T-helper 2 cell treated with Interferon-gamma antibody and Interleukin-4, amounts not matched to agents 5 μg/mL and 100 μg/mL, for 36 hours (primary cell): ENCODE results near the gene PDLIM5.

Source experiments
- DNase-seq: peaks from one replicate; pipeline ENCODE4 v3.0.0; 2021; ENCODE audit warnings: low spot score
- H3K27ac Mint-ChIP-seq: one replicate; pipeline ENCODE4 v1.8.0; 2021; ENCODE audit warnings: mild to moderate bottlenecking, mixed read lengths
- H3K27me3 Mint-ChIP-seq: one replicate; pipeline ENCODE4 v1.8.0; 2021; ENCODE audit warnings: low read depth, mixed read lengths
- H3K36me3 Mint-ChIP-seq: one replicate; pipeline ENCODE4 v1.8.0; 2021; ENCODE audit warnings: low read depth, mixed read lengths
- H3K4me1 Mint-ChIP-seq: one replicate; pipeline ENCODE4 v1.8.0; 2021; ENCODE audit warnings: low read depth, mixed read lengths
- H3K4me3 Mint-ChIP-seq: one replicate; pipeline ENCODE4 v1.8.0; 2022; ENCODE audit warnings: mild to moderate bottlenecking, moderate library complexity, mixed read lengths
- H3K9me3 Mint-ChIP-seq: one replicate; pipeline ENCODE4 v1.8.0; 2021; ENCODE audit warnings: mixed read lengths

Gene PDLIM5

DNA sequence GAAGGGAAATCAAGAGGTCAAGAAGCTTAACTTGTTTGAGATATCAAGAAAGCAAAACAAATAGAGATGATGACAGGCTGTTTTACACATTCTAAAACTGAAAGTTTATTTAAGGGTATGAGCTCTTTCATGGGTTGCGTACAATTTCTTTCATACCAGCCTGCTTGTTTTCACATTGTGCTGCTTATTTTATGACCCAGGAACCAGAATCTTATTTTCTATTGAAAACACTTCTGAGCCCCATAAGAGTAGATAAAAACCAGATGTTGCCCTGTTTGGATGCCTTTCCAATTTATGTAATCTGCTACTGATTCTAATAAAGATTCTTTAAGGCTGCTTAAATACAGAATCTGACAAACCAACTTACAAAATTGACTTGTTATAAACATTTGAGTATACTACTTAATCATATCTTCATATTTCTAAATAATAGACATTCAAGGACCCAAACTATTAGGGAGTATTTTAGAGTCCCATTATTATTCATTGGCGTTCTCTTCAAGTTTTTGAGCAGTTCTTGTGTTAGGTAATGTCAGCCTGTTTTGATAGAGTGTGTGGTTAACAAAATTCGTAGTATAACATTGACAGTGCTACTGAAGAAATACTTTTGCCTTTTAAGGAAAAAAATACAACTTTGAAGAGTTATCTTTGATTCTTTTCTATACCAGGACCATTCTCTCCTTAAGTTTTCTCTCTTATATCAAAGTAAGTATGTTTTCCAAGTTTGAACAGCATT lies 74.4 kb downstream of the PDLIM5 start:
- no peaks in the 10 kb centered on the region for H3K36me3 Mint-ChIP-seq
- H3K9me3 Mint-ChIP-seq = no peaks in the 10 kb centered on the region
- H3K27ac Mint-ChIP-seq = no peak overlapping the region
- H3K27me3 Mint-ChIP-seq = no peaks in the 10 kb centered on the region
- no peak overlapping the region for H3K4me3 Mint-ChIP-seq
- peaks cover 1% of the 10 kb centered on the region for H3K4me1 Mint-ChIP-seq
- DNase-seq = no peak

DNA sequence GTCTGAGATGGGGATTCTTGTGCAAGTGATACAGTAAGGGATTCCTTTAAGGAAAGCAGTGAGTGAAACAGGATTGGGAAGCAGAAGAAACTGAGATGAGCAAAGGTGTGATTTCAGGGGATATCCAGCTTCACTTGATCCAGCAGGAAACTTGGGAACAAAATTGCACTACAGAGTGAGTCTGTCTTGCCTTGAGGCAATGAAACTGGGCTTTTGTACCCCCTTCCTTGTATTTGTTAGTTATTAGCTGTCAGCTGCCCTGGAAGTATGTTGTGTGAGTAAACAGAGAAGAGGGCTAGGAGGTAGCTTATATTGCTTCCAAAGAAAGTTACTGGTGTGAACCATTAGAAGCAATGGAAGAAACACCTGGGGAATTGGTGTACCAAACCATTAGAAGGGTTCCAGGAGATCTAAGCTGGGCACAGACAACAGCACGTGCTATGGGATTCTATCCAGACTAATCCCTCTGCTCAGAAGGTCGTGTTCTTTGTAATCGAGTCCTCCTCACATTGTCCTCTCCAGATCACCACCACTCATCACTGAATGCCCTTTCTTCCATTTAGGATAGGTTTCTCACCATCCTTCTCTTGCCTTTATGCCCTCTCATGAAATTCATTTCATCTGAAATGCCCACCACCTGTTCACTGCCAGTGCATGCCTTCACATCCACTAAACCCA lies 76.0 kb downstream of the PDLIM5 start:
- Mint-ChIP-seq H3K4me3 (no peak overlapping the region), H3K9me3 (no peaks in the 10 kb centered on the region), H3K27ac (no peak overlapping the region), H3K27me3 (no peaks in the 10 kb centered on the region), H3K4me1 (peaks cover 1% of the 10 kb centered on the region), H3K36me3 (no peaks in the 10 kb centered on the region)
- no peak for DNase-seq

DNA sequence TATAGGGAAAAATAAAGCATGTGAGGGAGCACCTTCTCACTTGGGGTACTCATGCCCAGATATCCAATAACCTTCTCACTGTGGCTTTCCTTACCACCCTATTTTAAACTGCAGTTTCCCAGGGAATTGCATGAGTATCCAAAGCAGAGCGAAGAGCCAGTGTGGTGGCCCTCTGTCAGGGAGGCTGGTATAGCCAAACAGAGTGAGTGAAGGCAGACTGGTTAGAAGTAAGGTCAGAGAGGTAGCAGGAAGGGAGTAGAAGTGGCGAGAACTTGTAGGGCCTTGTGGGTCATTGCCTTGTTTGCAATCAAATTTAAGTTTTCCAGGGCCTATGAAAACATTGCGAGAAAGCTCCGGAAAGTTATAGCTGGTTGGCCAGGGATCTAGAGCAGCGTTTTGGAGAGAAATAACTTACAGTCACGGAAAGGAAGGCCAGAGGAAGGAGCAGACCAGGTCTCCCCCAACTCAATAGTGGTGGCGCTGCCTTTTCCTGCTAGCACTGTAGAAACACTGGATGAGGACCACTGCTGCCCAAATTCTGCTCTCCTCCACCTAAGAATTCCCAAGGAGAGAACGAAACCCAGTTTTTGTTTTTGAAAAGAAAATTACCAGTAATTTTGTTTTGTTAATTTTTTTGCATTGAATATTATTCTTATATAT lies 77.2 kb downstream of the PDLIM5 start:
- Mint-ChIP-seq H3K36me3 (no peaks in the 10 kb centered on the region), H3K4me3 (no peak overlapping the region), H3K4me1 (peaks cover 3% of the 10 kb centered on the region), H3K27me3 (no peaks in the 10 kb centered on the region), H3K27ac (no peak overlapping the region), H3K9me3 (no peaks in the 10 kb centered on the region)
- no peak for DNase-seq

DNA sequence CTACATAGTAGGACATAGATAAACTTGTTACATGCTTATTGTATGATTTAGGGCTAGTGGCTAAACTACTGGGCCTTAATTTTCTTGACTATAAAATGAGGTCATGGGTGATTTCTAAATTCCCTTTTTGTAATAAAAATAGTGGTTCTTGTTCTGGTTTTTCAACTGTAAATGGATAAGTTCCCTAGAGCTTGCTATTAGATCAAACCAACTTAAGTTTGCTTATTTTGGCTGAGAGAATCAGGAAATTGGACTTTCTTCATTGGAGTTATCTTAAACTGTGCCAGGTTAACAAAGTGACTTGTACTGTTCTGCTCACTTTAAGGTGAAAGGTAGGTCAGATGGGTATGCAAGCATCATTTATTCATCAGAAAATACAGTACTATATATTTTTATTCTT lies 78.3 kb downstream of the PDLIM5 start:
- no peak overlapping the region for H3K4me3 Mint-ChIP-seq
- H3K27ac Mint-ChIP-seq = no peak overlapping the region
- H3K4me1 Mint-ChIP-seq = peaks cover 6% of the 10 kb centered on the region
- no peaks in the 10 kb centered on the region for H3K27me3 Mint-ChIP-seq
- H3K9me3 Mint-ChIP-seq = no peaks in the 10 kb centered on the region
- DNase-seq = no peak
- H3K36me3 Mint-ChIP-seq = no peaks in the 10 kb centered on the region

DNA sequence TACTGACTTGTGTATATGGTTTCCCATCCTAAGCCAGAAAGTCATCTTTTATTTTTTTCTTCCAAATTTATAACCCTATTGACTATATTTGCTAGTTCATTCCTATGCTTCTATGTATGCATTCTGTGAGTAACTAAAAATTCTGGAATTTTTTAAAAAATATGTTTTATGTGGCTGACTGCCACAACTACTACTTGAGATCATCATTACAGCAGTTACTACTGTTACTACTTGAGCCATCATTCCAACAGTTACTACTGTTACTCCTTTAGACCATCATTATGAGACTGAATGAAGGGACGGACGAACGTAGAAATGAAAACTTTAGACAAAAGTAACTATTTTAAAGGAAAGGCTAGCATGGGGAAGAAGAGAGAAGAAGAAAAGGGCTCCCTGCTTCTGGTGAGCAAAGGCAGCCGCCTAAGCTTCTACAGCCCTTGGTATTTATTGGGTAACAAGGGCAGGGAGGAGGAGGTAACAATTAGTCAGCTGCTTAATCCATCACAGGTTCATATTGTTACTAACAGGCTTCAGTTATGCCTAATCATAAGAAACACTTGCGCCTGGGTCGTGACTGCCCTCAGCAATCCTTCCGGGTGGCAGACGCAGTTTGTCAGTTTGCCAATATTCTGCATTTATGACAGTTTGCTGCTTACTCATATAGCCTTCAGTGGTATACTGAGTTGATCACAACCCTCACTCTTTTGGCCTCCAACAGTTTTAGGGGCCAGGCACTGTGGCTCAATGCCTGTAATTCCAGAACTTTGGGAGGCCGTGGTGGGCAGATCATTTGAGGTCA lies 80.4 kb downstream of the PDLIM5 start:
- H3K4me3 Mint-ChIP-seq = no peak overlapping the region
- no peak for DNase-seq
- no peak overlapping the region for H3K27ac Mint-ChIP-seq
- H3K27me3 Mint-ChIP-seq = no peaks in the 10 kb centered on the region
- H3K36me3 Mint-ChIP-seq = no peaks in the 10 kb centered on the region
- no peaks in the 10 kb centered on the region for H3K9me3 Mint-ChIP-seq
- H3K4me1 Mint-ChIP-seq = peaks cover 5% of the 10 kb centered on the region

DNA sequence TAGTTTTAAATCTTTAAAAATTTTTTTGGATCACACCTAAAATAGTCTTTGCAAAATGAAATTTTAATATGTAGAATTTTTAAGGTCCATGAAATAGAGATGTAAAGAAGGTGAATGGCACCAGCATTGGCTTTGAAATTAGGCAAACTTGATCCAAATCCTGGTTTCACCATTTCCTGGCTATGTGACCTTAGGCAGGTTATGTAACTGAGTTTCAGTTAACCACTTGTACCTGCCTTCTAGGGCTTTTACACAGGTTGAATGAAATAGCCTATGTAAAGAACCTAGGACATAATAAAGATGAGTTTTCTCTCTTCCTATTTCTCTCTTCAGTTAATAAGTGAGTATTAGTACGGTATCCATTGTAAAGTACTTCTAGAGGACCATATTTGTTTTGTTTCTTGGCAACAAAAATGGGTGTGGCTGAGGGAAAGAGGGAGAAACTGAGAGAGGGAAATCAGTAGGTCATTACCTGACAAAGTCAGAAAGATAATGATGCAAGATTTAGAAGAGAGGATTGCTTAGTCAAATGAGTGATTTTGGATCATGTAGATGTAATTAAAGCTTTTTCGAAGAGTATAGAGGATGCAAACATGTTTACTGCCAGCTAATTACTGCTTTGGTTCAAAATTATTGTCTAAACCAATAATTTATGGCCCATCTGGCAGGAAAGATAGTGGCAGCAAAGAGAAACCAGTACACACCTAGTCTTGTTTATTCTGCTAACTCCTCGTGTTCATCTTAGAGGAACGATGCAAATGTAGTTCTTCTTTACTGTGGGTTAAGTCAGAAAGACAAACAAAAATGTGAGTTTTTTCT lies 81.9 kb downstream of the PDLIM5 start:
- H3K9me3 Mint-ChIP-seq = no peaks in the 10 kb centered on the region
- no peak overlapping the region for H3K27ac Mint-ChIP-seq
- DNase-seq = no peak
- peaks cover 5% of the 10 kb centered on the region for H3K4me1 Mint-ChIP-seq
- H3K4me3 Mint-ChIP-seq = no peak overlapping the region
- H3K36me3 Mint-ChIP-seq = no peaks in the 10 kb centered on the region
- H3K27me3 Mint-ChIP-seq = no peaks in the 10 kb centered on the region

DNA sequence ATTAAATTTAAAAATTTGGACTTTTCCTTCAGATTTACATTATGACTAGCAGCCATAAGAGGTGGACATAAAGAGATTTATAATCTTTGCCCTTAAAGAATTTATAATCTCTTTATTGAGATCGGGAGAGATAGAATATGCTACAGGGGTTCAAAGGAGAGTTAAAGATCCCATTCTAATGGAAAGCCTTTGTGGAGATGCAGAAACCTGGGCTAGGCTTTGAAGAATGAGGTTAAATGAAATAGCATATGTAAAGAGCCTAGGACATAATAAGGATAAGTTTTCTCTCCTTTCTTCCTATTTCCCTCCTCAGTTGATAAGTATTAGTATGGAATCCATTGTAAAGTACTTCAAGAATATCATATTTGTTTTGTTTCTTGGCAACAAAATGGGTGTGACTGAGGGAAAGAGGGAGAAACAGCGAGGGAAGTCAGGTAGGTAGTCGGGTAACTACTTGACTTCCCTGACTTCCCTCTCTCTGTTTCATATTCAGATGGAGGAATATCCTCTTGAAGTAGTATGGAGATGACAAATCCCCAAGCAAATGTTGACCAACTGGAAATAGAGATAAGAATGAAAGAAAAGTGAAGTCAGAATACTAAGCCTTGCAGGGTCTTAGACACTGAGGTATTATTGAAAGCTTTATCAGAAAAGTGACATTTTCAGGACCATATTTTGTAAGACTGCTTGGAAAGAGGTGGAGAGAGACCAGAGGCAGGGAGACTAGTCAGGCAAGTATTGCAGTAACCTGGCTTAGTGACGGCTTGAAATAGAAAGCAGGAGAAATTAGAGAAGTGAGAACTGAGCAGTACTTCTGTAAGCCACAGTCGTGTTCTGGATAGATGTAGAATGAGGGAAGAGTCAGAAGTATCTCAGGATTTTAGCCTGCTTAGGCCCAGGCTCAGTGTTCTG lies 82.9 kb downstream of the PDLIM5 start:
- H3K4me1 Mint-ChIP-seq = peaks cover 5% of the 10 kb centered on the region
- no peaks in the 10 kb centered on the region for H3K9me3 Mint-ChIP-seq
- H3K27me3 Mint-ChIP-seq = no peaks in the 10 kb centered on the region
- no peak for DNase-seq
- H3K36me3 Mint-ChIP-seq = no peaks in the 10 kb centered on the region
- H3K4me3 Mint-ChIP-seq = no peak overlapping the region
- no peak overlapping the region for H3K27ac Mint-ChIP-seq

DNA sequence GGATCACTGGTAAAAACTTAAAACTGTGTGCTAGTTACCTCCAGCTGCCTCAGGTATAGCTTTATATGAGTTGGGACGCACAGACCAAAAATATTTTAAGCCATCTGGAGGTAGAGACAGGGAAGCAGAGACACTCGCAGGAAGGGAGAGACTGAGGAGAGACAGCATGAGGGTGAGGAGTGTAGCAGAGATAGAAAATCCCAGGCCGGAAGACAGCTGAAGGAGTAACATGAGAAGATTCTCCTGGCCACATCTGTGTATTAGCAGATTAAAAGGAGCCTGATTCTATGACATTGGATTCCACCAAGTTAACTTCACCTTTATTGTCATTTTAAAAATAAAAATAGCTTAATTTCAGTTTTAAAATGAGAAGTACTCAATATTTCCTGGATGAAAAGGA lies 84.3 kb downstream of the PDLIM5 start:
- Mint-ChIP-seq H3K9me3 (no peaks in the 10 kb centered on the region), H3K4me3 (no peak overlapping the region), H3K36me3 (no peaks in the 10 kb centered on the region), H3K27ac (no peak overlapping the region), H3K4me1 (peaks cover 5% of the 10 kb centered on the region), H3K27me3 (no peaks in the 10 kb centered on the region)
- no peak for DNase-seq

DNA sequence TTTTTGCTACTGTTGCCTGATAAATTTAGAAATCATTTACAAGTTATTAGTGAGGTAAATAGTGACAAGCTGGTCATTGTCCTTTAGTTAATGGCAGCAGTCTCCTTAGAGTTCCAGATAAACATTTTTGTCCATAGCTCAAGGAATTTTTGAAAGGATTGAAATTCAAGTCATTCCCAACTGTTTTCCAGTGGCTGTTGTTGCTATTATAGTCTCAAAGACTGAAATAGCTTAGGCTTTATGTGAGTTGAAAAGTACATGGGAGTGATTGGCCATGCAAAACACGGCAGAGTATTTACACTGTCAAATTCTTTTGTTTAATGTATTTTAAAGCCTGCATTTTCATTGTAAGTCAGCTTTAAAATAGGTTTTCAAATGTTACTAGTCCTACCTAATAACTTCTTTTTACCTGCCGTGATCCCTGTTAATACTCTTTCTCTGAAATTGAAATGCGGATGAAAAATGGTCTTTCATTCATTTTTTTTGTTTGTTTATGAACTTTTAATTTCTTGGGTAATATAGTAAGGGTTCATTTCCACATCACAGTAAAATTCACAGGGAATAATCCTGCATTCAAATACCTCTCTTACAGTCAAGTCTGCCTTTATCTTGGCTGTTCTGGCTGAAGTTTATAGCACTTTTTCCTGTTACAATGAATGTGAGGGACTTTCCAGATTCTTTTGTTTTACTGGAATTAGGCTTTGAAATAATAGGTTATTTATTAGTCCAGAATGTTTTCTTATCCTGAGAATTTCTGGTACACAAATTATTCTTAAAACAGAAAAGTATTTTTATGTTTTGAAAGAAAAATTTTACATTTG lies 85.1 kb downstream of the PDLIM5 start:
- peaks cover 5% of the 10 kb centered on the region for H3K4me1 Mint-ChIP-seq
- no peaks in the 10 kb centered on the region for H3K9me3 Mint-ChIP-seq
- no peak for DNase-seq
- no peak overlapping the region for H3K27ac Mint-ChIP-seq
- H3K36me3 Mint-ChIP-seq = no peaks in the 10 kb centered on the region
- H3K4me3 Mint-ChIP-seq = no peak overlapping the region
- no peaks in the 10 kb centered on the region for H3K27me3 Mint-ChIP-seq

DNA sequence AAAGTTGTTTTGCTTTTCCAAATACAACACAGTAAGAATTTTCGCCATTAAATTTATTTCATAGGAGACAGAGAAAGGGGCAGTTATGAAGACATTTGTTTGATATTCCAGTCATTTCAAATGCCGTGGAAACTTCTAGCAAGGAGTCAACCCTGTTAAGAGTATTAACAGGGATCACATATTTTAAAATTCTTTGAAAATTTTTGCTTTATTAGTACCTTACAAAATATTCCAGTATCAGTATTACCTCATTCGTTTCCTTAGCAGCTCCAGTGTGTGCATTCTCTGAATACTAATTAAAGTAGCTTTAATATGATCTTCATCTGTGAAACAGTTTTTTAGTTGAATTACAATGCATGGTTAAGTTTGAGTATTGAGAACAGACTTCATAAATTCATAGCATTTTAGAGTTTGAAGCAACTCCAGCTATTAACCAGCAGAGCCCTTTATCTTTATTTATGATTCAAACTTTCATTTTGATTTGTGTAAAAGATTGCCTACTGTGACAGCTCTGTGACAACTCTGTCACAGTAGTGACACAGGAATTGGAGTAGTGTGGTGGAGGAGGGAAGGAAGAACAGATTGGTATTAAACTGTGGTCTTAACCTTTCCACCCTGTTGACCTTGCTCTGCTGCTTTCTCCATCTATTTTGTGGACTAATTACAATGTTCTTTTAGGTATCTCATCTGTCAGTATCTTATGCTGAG lies 86.3 kb downstream of the PDLIM5 start:
- no peak overlapping the region for H3K27ac Mint-ChIP-seq

DNA sequence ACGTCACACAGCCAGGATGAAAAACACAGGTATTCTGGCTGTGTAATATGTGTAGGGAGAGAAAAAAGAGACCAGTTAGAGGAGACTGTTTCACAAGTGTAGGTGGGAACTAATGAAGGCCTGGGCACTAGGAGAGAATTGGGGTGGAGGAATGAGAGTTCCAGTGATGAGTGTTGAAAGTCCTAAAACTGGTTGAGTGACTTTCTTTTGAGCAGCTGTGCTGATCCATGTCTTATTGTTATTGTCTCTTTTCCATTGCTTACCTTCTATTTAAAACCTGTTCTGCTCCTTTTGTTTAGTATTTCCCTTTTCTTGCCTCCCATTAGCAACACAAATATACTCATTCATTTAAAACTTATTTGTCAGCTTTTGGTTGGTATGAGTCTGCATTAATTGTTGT lies 88.7 kb downstream of the PDLIM5 start:
- no peak for DNase-seq
- no peak overlapping the region for H3K4me3 Mint-ChIP-seq
- no peaks in the 10 kb centered on the region for H3K27me3 Mint-ChIP-seq
- H3K27ac Mint-ChIP-seq = no peak overlapping the region
- H3K9me3 Mint-ChIP-seq = no peaks in the 10 kb centered on the region
- no peaks in the 10 kb centered on the region for H3K4me1 Mint-ChIP-seq
- H3K36me3 Mint-ChIP-seq = no peaks in the 10 kb centered on the region

More for the DNA sequence above, 86.3 kb downstream of the PDLIM5 start:
- no peaks in the 10 kb centered on the region for H3K36me3 Mint-ChIP-seq
- no peak overlapping the region for H3K4me3 Mint-ChIP-seq
- no peak for DNase-seq
- H3K4me1 Mint-ChIP-seq = peaks cover 5% of the 10 kb centered on the region
- no peaks in the 10 kb centered on the region for H3K9me3 Mint-ChIP-seq
- no peaks in the 10 kb centered on the region for H3K27me3 Mint-ChIP-seq
